ENCODE data around the gene WDFY3.

The WDFY3 gene

GRCh38 chr4:84925558-84925957 is 40.9 kb downstream of the WDFY3 start:
- TF ChIP-seq, protein P1, sequence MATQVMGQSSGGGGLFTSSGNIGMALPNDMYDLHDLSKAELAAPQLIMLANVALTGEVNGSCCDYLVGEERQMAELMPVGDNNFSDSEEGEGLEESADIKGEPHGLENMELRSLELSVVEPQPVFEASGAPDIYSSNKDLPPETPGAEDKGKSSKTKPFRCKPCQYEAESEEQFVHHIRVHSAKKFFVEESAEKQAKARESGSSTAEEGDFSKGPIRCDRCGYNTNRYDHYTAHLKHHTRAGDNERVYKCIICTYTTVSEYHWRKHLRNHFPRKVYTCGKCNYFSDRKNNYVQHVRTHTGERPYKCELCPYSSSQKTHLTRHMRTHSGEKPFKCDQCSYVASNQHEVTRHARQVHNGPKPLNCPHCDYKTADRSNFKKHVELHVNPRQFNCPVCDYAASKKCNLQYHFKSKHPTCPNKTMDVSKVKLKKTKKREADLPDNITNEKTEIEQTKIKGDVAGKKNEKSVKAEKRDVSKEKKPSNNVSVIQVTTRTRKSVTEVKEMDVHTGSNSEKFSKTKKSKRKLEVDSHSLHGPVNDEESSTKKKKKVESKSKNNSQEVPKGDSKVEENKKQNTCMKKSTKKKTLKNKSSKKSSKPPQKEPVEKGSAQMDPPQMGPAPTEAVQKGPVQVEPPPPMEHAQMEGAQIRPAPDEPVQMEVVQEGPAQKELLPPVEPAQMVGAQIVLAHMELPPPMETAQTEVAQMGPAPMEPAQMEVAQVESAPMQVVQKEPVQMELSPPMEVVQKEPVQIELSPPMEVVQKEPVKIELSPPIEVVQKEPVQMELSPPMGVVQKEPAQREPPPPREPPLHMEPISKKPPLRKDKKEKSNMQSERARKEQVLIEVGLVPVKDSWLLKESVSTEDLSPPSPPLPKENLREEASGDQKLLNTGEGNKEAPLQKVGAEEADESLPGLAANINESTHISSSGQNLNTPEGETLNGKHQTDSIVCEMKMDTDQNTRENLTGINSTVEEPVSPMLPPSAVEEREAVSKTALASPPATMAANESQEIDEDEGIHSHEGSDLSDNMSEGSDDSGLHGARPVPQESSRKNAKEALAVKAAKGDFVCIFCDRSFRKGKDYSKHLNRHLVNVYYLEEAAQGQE (IDR thresholded peaks at IDR 0.05; ENCODE audit: low read depth): no peak
- TF ChIP-seq EGR1 (IDR thresholded peaks at IDR 0.05) (no peak), YY1 (IDR thresholded peaks at IDR 0.05; ENCODE audit: low read depth) (no peak), RAD21 (IDR thresholded peaks at IDR 0.05; ENCODE audit: low read depth) (no peak), CREB1 (IDR thresholded peaks at IDR 0.05; ENCODE audit: low read depth) (no peak), ZBTB7A (IDR thresholded peaks at IDR 0.05; ENCODE audit: low read depth) (no peak), TAF1 (IDR thresholded peaks at IDR 0.05; ENCODE audit: low read depth) (no peak), CEBPB (IDR thresholded peaks at IDR 0.05) (no peak), MAX (IDR thresholded peaks at IDR 0.05) (no peak), USF1 (IDR thresholded peaks at IDR 0.05) (no peak), TEAD4 (IDR thresholded peaks at IDR 0.05) (no peak), NFIC (IDR thresholded peaks at IDR 0.05) (no peak), EP300 (IDR thresholded peaks at IDR 0.05; ENCODE audit: borderline replicate concordance) (no peak), FOXM1 (IDR thresholded peaks at IDR 0.05; ENCODE audit: borderline replicate concordance, low read depth) (no peak), TCF12 (IDR thresholded peaks at IDR 0.05; ENCODE audit: low read depth) (no peak)

- no peak for TF ChIP-seq NFIC (IDR thresholded peaks at IDR 0.05)
- TF ChIP-seq FOXM1 (IDR thresholded peaks at IDR 0.05; ENCODE audit: borderline replicate concordance, low read depth): no peak
- TF ChIP-seq CREB1 (IDR thresholded peaks at IDR 0.05; ENCODE audit: low read depth): no peak
- TF ChIP-seq TAF1 (IDR thresholded peaks at IDR 0.05; ENCODE audit: low read depth): no peak
- TF ChIP-seq CEBPB (IDR thresholded peaks at IDR 0.05): no peak
- TF ChIP-seq TEAD4 (IDR thresholded peaks at IDR 0.05): no peak
- no peak for TF ChIP-seq TCF12 (IDR thresholded peaks at IDR 0.05; ENCODE audit: low read depth)
- TF ChIP-seq ZBTB7A (IDR thresholded peaks at IDR 0.05; ENCODE audit: low read depth): no peak
- no peak for TF ChIP-seq YY1 (IDR thresholded peaks at IDR 0.05; ENCODE audit: low read depth)
- TF ChIP-seq, protein P1 (IDR thresholded peaks at IDR 0.05; ENCODE audit: low read depth): no peak
- TF ChIP-seq EGR1 (IDR thresholded peaks at IDR 0.05): no peak
- TF ChIP-seq MAX (IDR thresholded peaks at IDR 0.05): no peak
- no peak for TF ChIP-seq EP300 (IDR thresholded peaks at IDR 0.05; ENCODE audit: borderline replicate concordance)
- TF ChIP-seq RAD21 (IDR thresholded peaks at IDR 0.05; ENCODE audit: low read depth): no peak
- no peak for TF ChIP-seq USF1 (IDR thresholded peaks at IDR 0.05)
Measured at GRCh38 chr4:84924434-84924833, 42.1 kb downstream of the WDFY3 start.

- TF ChIP-seq EP300 (IDR thresholded peaks at IDR 0.05; ENCODE audit: borderline replicate concordance): no peak
- TF ChIP-seq YY1 (IDR thresholded peaks at IDR 0.05; ENCODE audit: low read depth): no peak
- no peak for TF ChIP-seq TCF12 (IDR thresholded peaks at IDR 0.05; ENCODE audit: low read depth)
- TF ChIP-seq CEBPB (IDR thresholded peaks at IDR 0.05): no peak
- no peak for TF ChIP-seq MAX (IDR thresholded peaks at IDR 0.05)
- TF ChIP-seq ZBTB7A (IDR thresholded peaks at IDR 0.05; ENCODE audit: low read depth): no peak
- no peak for TF ChIP-seq FOXM1 (IDR thresholded peaks at IDR 0.05; ENCODE audit: borderline replicate concordance, low read depth)
- TF ChIP-seq, protein P1 (IDR thresholded peaks at IDR 0.05; ENCODE audit: low read depth): no peak
- TF ChIP-seq USF1 (IDR thresholded peaks at IDR 0.05): no peak
- TF ChIP-seq CREB1 (IDR thresholded peaks at IDR 0.05; ENCODE audit: low read depth): no peak
- no peak for TF ChIP-seq TEAD4 (IDR thresholded peaks at IDR 0.05)
- no peak for TF ChIP-seq RAD21 (IDR thresholded peaks at IDR 0.05; ENCODE audit: low read depth)
- TF ChIP-seq TAF1 (IDR thresholded peaks at IDR 0.05; ENCODE audit: low read depth): no peak
- no peak for TF ChIP-seq EGR1 (IDR thresholded peaks at IDR 0.05)
- no peak for TF ChIP-seq NFIC (IDR thresholded peaks at IDR 0.05)
Measured at GRCh38 chr4:84920617-84921016, 45.9 kb downstream of the WDFY3 start.
